K562 (cell line): Measurements from ENCODE around the gene CELSR1. TPM values are rescaled to one million over a fixed set of nuclear protein-coding genes. Genes with fewer than 3 reads are reported as not detected.

Experiments used
- ATAC-seq: fragments of 200-7000 bp; cut with Tn5 transposase; 3 replicates; pipeline ENCODE4 v1.9.1; 2020; ENCODE audit warnings: moderate library complexity
- BruUV-seq: library from RNA; stranded (reverse); fragments of 400-500 nt; replicated peaks from 2 replicates; lab custom pipeline; 2021; lab: Mats Ljungman, UMichigan
- CTCF ChIA-PET: fragments of 300-600 bp; formaldehyde crosslinking; extraction: SDS; loops from one replicate; lab custom pipeline; 2021; ENCODE audit warnings: low intra/inter-chr PET ratio; lab: Yijun Ruan, JAX
- POLR2A ChIA-PET: fragments of 300-600, 350-650 bp; sonication (Branson Sonifier 250); formaldehyde crosslinking; extraction: SDS; loops from one replicate; lab custom pipeline; 2021; ENCODE audit warnings: antibody characterized with exemption, inconsistent platforms; lab: Yijun Ruan, JAX
- DNase-seq, 4 experiments: peaks; one replicate each; pipeline versions ENCODE4 v3.0.0 to v3.0.0-alpha.2; 2011 to 2018; ENCODE audit warnings: low spot score in 3 of 4, mixed read lengths in 3 of 4; ENCODE audit errors: extremely low read depth in 1 of 4
- FAIRE-seq: peaks from 2 replicates; lab custom pipeline; 2011; peaks lifted over from hg19 to GRCh38; lab: Jason Lieb, UNC
- H2AFZ ChIP-seq: 2 replicates; pipeline ENCODE4 v1.6.0; 2011; ENCODE audit warnings: low read depth, low read length, control low read depth, inconsistent platforms
- H3K27ac ChIP-seq: fragments of 200-600 bp; 3 replicates; pipeline ENCODE4 v1.8.0; 2011; ENCODE audit warnings: low read depth, mild to moderate bottlenecking, control low read depth, inconsistent platforms, low read length, moderate library complexity, mixed read lengths; ENCODE audit errors: extremely low read depth
- H3K27me3 ChIP-seq, 2 experiments: fragments of 300-600 bp in 1 of 2; 2 replicates in 1 of 2; 3 replicates in 1 of 2; pipeline versions ENCODE4 v1.6.0 to v1.8.0; 2011; ENCODE audit warnings: inconsistent platforms in 2 of 2, low read length in 2 of 2, mild to moderate bottlenecking in 1 of 2, mixed read lengths in 1 of 2, moderate library complexity in 1 of 2; ENCODE audit not compliant: control insufficient read depth in 2 of 2, insufficient read depth in 2 of 2
- H3K36me3 ChIP-seq: fragments of 300-600 bp; 3 replicates; pipeline ENCODE4 v1.8.0; 2011; ENCODE audit warnings: mild to moderate bottlenecking, low read length, inconsistent platforms; ENCODE audit not compliant: control insufficient read depth, insufficient read depth
- H3K4me1 ChIP-seq, 2 experiments: fragments of 200-600 bp in 1 of 2; replicated peaks in 1 of 2; 2 replicates in 1 of 2; 3 replicates in 1 of 2; pipeline versions ENCODE4 v1.5.1 to v1.8.0; 2011; ENCODE audit warnings: inconsistent platforms in 2 of 2, low read length in 2 of 2, mild to moderate bottlenecking in 1 of 2, mixed read lengths in 1 of 2, moderate library complexity in 1 of 2; ENCODE audit not compliant: control insufficient read depth in 2 of 2, insufficient read depth in 2 of 2
- H3K4me2 ChIP-seq: 2 replicates; pipeline ENCODE4 v1.6.1; 2011; ENCODE audit warnings: low read length, control low read depth, inconsistent platforms, mixed read lengths; ENCODE audit not compliant: insufficient read depth
- H3K4me3 ChIP-seq: fragments of 200-600 bp; sonication (generic), shearing (Covaris generic); 2 replicates; pipeline ENCODE4 v1.5.1; 2016; ENCODE audit warnings: control low read depth, inconsistent platforms
- H3K79me2 ChIP-seq: fragments of 200-600 bp; 3 replicates; pipeline ENCODE4 v1.8.0; 2011; ENCODE audit warnings: low read length, inconsistent platforms; ENCODE audit not compliant: control insufficient read depth, insufficient read depth
- H3K9ac ChIP-seq, 2 experiments: 2 replicates each; pipeline versions ENCODE4 v1.6.0 to v1.6.1; 2011; ENCODE audit warnings: low read depth in 2 of 2, low read length in 2 of 2, control low read depth in 1 of 2, inconsistent platforms in 1 of 2, mild to moderate bottlenecking in 1 of 2, mixed read lengths in 1 of 2; ENCODE audit not compliant: insufficient read depth in 1 of 2
- H3K9me1 ChIP-seq: one replicate; pipeline ENCODE4 v1.6.0; 2011; ENCODE audit warnings: inconsistent platforms, mild to moderate bottlenecking, low read length, moderate library complexity; ENCODE audit not compliant: control insufficient read depth, insufficient read depth
- H3K9me3 ChIP-seq: replicated peaks from 2 replicates; pipeline ENCODE4 v1.5.1; 2011; ENCODE audit warnings: low read depth, low read length, inconsistent platforms; ENCODE audit not compliant: control insufficient read depth, insufficient read depth
- H4K20me1 ChIP-seq: replicated peaks from 2 replicates; pipeline ENCODE4 v1.6.1; 2011; ENCODE audit warnings: low read length, inconsistent platforms, mixed read lengths; ENCODE audit not compliant: control insufficient read depth, insufficient read depth
- CREBBP ChIP-seq: IDR thresholded peaks from one replicate; pipeline ENCODE4 v1.6.1; 2012; ENCODE audit warnings: low read depth, mild to moderate bottlenecking, control low read depth, inconsistent platforms, low read length
- FIP1L1 ChIP-seq: fragments of 200-400 bp; formaldehyde crosslinking; IDR thresholded peaks from 2 replicates; pipeline ENCODE4 v1.6.1; 2018; ENCODE audit warnings: mild to moderate bottlenecking, low read depth, low read length; ENCODE audit not compliant: poor library complexity, severe bottlenecking
- KAT2B ChIP-seq: IDR thresholded peaks from one replicate; pipeline ENCODE4 v1.6.1; 2012; ENCODE audit warnings: low read depth, mild to moderate bottlenecking, control low read depth, inconsistent platforms, low read length, moderate library complexity
- SMAD3 ChIP-seq: fragments of 450-650 bp; formaldehyde crosslinking; conservative IDR thresholded peaks from 2 replicates; pipeline ENCODE4 v1.4.0; 2020; ENCODE audit warnings: mild to moderate bottlenecking
- ZNF143 ChIP-seq: sonication (generic); formaldehyde crosslinking; IDR thresholded peaks from 2 replicates; pipeline ENCODE4 v1.9.0; 2022; ENCODE audit warnings: mild to moderate bottlenecking, missing genetic modification reagents
- ZNF79 ChIP-seq: fragments of 250-450 bp; sonication (Bioruptor Pico); IDR thresholded peaks from 2 replicates; pipeline ENCODE4 v1.4.0; 2020; ENCODE audit warnings: low read depth, mild to moderate bottlenecking, moderate library complexity
- WGBS: fragments of 100-300 bp; shearing (Covaris generic); methylation state at CpG from one replicate; pipeline ENCODE4 v1.1.6; 2016; ENCODE audit warnings: low coverage, mixed read lengths; ENCODE audit not compliant: insufficient coverage; ENCODE audit errors: missing lambda C conversion rate; 5-methylcytosine and 5-hydroxymethylcytosine counted together
- in situ Hi-C: fragments of 300-500 bp; cut with MboI; formaldehyde crosslinking; loops from 4 replicates; pipeline ENCODE4 v1.15.0; 2018; ENCODE audit warnings: inconsistent platforms, mixed read lengths
- intact Hi-C: fragments of 100-400 bp; cut with micrococcal nuclease; formaldehyde crosslinking; loops from 2 replicates; pipeline ENCODE4 v1.14.2; 2022
- polyA plus RNA-seq, 8 experiments: library from polyadenylated mRNA; depleted of rRNA in 4 of 8; stranded (reverse) in 5 of 8; unstranded in 3 of 8; fragments of >200 nt; fragmentation: Nextera tagmentation in 2 of 8; fragmentation: Illumina TruSeq in 1 of 8; extraction: Ambion mirVana in 2 of 8; extraction: Trizol in 1 of 8; gene quantifications; 2 replicates each; pipeline versions ENCODE4 v1.2.1 to v1.2.3, GENCODE V29; 2011 to 2014; ENCODE audit warnings: inconsistent platforms in 1 of 8, missing spikeins in 1 of 8
- total RNA-seq, 7 experiments: library from RNA; depleted of rRNA in 6 of 7; stranded (reverse); fragments of >200 nt in 6 of 7; fragmentation: Illumina TruSeq in 2 of 7; extraction: Trizol in 2 of 7; gene quantifications; 2 replicates each; pipeline versions ENCODE4 v1.2.1 to v1.2.3, GENCODE V29; 2011 to 2021; ENCODE audit warnings: low replicate concordance in 1 of 7
- TF ChIP-seq, protein P1 (sequence below): sonication (generic); formaldehyde crosslinking; IDR thresholded peaks from 2 replicates; pipeline ENCODE4 v1.8.1; 2022; ENCODE audit warnings: missing genetic modification reagents
- TF ChIP-seq, protein P2 (sequence below), 2 experiments: IDR thresholded peaks in 1 of 2; conservative IDR thresholded peaks in 1 of 2; 2 replicates each; pipeline ENCODE4 v1.6.1; 2016; ENCODE audit warnings: low read depth in 2 of 2, mild to moderate bottlenecking in 1 of 2, missing compliant biosample characterization in 1 of 2, missing genetic modification characterization in 1 of 2, moderate library complexity in 1 of 2
- TF ChIP-seq, protein P3 (sequence below): fragments of 150-350 bp; conservative IDR thresholded peaks from 2 replicates; pipeline ENCODE4 v1.6.1; 2014; ENCODE audit warnings: low read length

Gene CELSR1
- total and polyA plus RNA-seq, 9 of the 15 experiments (the other 6 are each of a cell fraction or from before 2014, with no cell fraction given): under 0.01 to 0.09 TPM; not detected in 7

DNA sequence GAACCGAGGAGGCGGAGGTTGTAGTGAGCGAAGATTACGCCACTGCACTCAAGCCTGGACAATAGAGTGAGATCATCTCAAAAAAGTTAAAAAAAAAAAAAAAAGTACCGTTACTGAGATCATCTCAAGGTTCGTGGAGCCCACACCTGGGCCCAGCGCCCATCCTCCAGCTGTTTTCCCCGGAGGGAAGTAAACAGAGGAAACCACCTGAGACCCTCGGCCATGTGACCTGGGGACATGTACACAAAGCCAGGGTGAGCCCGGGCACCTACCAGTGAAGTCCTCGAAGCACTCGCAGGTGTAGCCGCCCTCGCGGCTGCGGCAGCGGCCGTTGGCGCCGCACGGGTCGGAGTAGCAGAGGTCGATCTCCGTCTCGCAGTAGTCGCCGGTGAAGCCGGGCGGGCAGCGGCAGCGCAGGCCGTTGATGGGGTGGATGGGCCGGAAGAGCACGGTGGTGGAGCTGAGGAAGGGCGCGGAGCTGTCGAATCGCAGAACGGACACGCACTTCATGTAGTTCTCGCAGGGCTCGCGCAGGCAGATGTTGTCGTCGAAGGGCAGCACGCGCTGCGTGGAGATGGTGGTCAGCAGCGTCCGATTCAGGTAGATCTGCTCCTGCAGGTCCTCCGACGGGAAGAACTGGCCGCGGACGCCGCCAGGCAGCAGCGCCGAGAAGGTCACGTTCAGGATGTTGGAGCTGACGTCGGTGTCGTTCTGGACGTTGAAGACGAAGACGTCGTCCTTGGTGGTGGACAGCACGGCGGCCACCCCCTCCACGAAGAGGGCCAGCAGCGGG is 73.8 kb downstream of the CELSR1 start:
- peaks cover 26 to 72% of the 10 kb centered on the region in 2 experiments; a peak in 4 of 5 replicates for H3K27me3 ChIP-seq
- H3K4me2 ChIP-seq: no peak overlapping the region
- no peaks in the 10 kb centered on the region for H3K9me1 ChIP-seq
- ATAC-seq (no peak), DNase-seq (no peak), FAIRE-seq (no peak)
- peaks cover 0 to 11% of the 10 kb centered on the region in 2 experiments; a peak in 3 of 5 replicates for H3K4me1 ChIP-seq
- intact Hi-C loops: no loop called here
- no TSS peak for BruUV-seq
- H3K9me3 ChIP-seq: no peaks in the 10 kb centered on the region
- no peaks in the 10 kb centered on the region for H4K20me1 ChIP-seq
- CTCF ChIA-PET: no interaction called here
- POLR2A ChIA-PET: no interaction called here
- 51% methylated on average over 32 of the region's 70 CpGs for WGBS
- in situ Hi-C loops: no loop called here
- H2AFZ ChIP-seq: no peak overlapping the region
- H3K79me2 ChIP-seq: no peaks in the 10 kb centered on the region
- no peak overlapping the region for H3K9ac ChIP-seq
- H3K36me3 ChIP-seq: no peaks in the 10 kb centered on the region
- H3K4me3 ChIP-seq: no peak overlapping the region
- H3K27ac ChIP-seq: no peak overlapping the region
- TF ChIP-seq CREBBP (no peak), FIP1L1 (no peak), SMAD3 (CRISPR knock-in tag) (no peak), ZNF79 (CRISPR knock-in tag) (no peak), ZNF143 (no peak), KAT2B (no peak)
- TF ChIP-seq, protein P1, sequence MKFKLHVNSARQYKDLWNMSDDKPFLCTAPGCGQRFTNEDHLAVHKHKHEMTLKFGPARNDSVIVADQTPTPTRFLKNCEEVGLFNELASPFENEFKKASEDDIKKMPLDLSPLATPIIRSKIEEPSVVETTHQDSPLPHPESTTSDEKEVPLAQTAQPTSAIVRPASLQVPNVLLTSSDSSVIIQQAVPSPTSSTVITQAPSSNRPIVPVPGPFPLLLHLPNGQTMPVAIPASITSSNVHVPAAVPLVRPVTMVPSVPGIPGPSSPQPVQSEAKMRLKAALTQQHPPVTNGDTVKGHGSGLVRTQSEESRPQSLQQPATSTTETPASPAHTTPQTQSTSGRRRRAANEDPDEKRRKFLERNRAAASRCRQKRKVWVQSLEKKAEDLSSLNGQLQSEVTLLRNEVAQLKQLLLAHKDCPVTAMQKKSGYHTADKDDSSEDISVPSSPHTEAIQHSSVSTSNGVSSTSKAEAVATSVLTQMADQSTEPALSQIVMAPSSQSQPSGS: no peak
- TF ChIP-seq, protein P2, sequence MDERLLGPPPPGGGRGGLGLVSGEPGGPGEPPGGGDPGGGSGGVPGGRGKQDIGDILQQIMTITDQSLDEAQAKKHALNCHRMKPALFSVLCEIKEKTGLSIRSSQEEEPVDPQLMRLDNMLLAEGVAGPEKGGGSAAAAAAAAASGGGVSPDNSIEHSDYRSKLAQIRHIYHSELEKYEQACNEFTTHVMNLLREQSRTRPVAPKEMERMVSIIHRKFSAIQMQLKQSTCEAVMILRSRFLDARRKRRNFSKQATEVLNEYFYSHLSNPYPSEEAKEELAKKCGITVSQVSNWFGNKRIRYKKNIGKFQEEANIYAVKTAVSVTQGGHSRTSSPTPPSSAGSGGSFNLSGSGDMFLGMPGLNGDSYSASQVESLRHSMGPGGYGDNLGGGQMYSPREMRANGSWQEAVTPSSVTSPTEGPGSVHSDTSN (CRISPR knock-in tag; IDR thresholded peaks at IDR 0.05; ENCODE audit: low read depth): no peak
- TF ChIP-seq, protein P2 (tag; conservative IDR thresholded peaks at IDR 0.05; ENCODE audit: low read depth): no peak
- TF ChIP-seq, protein P3, sequence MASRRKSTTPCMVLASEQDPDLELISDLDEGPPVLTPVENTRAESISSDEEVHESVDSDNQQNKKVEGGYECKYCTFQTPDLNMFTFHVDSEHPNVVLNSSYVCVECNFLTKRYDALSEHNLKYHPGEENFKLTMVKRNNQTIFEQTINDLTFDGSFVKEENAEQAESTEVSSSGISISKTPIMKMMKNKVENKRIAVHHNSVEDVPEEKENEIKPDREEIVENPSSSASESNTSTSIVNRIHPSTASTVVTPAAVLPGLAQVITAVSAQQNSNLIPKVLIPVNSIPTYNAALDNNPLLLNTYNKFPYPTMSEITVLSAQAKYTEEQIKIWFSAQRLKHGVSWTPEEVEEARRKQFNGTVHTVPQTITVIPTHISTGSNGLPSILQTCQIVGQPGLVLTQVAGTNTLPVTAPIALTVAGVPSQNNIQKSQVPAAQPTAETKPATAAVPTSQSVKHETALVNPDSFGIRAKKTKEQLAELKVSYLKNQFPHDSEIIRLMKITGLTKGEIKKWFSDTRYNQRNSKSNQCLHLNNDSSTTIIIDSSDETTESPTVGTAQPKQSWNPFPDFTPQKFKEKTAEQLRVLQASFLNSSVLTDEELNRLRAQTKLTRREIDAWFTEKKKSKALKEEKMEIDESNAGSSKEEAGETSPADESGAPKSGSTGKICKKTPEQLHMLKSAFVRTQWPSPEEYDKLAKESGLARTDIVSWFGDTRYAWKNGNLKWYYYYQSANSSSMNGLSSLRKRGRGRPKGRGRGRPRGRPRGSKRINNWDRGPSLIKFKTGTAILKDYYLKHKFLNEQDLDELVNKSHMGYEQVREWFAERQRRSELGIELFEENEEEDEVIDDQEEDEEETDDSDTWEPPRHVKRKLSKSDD: no peak
